CD4-positive, alpha-beta T cell treated with Interleukin-15 for 1 hour (primary cell): ENCODE measurements around the gene HAUS3.

Source experiments
- DNase-seq: peaks from one replicate; pipeline ENCODE4 v3.0.0-alpha.2; 2020

The HAUS3 gene

GRCh38 chr4:2262944-2263250, 21.0 kb upstream of the HAUS3 start:
- DNase-seq = no peak

- DNase-seq = peak; percentile 99
Observed at GRCh38 chr4:2262145-2262943, 20.4 kb upstream of the HAUS3 start.

DNA sequence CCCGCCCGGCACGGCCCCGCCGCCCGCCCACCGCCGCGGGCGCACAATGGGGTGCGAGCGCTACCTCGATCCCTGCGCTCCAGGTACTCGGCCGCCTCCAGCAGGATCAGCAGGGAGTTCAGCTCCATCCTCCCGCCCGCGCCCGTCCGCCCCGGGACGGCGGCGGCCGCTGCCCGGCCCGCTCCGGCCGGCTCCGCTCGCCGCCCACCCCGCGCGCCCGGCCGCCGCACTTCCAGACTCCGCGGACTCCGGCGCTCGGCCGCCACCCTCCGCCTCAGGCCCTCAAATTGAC, 19.9 kb upstream of the HAUS3 start, which contains the start of gene MXD4:
Gene MXD4 (minus strand): TSS at position 257 of the 292 bp plus-strand sequence. CDS start 129 bp downstream, at position 128.
- no peak for DNase-seq

- peak; percentile 34 for DNase-seq
Observed at GRCh38 chr4:2261110-2261852, 19.4 kb upstream of the HAUS3 start.

- peak; percentile 9 for DNase-seq
Observed at GRCh38 chr4:2260344-2261109, 18.6 kb upstream of the HAUS3 start.

DNA sequence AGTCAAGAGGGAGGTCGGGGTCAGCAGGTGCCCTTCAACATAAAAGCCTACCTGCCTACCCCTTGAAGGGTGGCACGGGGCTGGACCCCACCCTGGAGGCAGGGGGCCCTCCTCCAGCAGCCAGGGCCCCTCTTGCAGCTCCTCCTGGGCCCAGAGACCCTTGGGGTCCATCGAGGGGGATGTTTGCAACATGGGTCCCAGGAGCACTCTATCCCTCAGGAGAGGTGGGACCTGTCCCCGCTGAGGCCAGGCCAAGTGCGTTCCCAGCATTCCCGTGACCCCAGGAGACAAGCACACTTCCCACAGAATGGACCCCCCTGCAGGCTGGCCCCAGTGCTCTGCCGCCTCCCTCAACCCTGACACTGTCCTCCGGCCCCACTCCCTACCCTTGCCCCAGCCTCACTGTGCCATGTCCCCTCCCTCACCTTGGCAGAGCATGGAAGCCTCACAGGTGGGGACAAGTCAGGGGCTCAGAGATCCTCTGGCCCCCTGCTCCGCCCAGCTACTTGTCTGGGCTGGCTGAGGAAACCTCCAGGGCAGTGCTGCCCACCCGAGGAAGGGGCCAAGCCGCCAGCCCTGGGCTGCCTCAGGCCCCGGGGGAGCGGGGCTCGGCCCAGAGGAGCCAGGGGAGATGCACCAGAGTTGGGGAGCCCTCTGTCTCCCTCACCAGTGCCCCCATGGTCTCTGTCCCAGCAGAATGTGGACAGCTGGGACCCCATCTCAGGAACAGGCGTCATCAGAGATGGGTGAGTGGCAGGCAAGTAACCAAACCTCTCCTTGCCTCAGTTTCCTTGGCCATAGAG, 17.8 kb upstream of the HAUS3 start:
- peak; percentile 15 for DNase-seq

DNA sequence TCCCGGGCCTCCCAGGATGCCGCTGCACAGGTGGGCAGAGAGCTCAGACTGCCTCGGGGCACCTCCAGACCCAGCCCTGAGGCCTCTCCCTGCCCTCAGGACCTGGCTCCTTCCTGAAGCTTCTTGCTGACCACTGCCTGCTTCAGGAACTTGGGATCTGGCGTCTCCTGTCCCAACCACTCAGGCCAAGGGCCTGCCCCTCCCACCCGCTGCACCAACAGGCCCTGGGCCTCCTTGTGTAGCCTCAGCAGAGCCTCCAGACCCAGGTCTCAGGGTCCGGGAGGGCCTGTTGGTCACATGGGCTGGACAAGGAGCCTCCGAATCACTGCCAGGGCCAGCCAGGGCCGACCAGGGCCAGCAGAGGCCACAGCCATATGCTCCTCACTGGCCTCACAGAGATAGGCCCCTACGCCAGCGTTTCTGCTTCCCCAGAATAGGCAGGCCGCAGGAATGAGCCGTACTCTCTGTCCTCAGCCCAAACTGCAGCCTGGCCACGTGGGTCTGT, 17.2 kb upstream of the HAUS3 start:
- DNase-seq = peak; percentile 14

GRCh38 chr4:2258091-2259035, 16.4 kb upstream of the HAUS3 start:
- peak; percentile 9 for DNase-seq

- DNase-seq = peak; percentile 14
Observed at GRCh38 chr4:2257361-2258081, 15.6 kb upstream of the HAUS3 start.

DNA sequence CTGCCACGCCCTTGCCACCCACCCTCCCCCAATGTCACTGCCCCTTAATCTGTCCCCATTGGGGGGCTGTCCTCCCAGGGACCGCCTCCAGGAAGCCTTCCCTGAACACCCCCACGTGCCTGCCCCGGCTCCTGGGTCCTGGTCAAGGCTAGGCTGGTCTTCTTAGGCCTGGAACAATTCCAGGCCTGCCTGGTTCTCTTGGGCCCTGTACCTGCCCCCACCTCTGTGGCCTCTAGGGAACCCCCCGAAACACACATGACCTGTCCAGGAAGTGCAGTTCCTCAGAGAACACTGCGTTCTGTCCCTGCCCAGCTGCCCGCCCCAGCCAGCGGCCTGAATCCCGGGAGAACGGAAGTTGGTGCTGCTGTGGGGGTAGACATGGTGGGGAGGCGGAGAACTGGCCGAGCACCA, 14.9 kb upstream of the HAUS3 start:
- no peak for DNase-seq

- DNase-seq = peak; percentile 17
Observed at GRCh38 chr4:2256156-2256731, 14.3 kb upstream of the HAUS3 start.

GRCh38 chr4:2255501-2256155, 13.7 kb upstream of the HAUS3 start:
- DNase-seq = peak; percentile 10

DNA sequence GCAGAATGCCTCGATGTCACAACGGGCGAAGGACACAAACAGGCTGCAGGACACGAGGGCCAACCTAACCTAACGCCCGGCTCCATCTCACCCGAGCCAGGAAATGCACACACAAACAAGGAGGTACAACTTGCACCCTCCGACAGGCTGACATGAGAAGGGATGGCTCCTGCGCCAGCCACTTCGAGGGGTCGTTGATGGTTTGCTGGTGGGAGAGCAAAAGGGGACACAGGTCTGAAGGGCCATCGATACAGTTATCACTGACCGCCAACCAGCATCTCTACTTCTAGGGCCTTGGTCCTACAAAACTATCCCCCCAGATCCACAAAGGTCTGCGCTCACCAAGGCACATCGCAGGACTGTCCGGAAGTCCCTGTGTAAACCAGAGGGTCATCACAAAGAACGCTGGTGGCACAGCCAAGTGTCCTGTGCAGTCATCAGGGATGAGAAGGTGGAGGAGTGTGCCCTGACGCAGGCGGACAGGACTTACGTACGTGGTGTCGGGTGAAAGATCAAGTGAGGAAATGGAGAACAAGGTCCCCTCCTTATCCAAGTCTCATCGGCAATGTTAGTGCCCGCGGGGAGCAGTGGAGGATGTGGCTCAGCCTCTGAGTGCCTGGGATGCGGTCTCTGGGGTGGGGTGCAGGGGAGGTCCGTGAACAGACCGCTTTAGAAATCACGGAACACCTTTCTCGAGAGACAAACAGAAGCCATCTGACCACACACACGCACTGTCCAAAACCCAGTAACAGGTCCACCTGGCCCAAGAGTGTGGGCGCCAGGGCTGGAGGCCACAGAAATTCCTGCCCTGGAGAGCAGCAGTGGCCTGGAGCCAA, 13.0 kb upstream of the HAUS3 start:
- DNase-seq = peak; percentile 9

- DNase-seq = peak; percentile 16
Observed at GRCh38 chr4:2253160-2254084, 11.5 kb upstream of the HAUS3 start.

- peak; percentile 12 for DNase-seq
Observed at GRCh38 chr4:2252530-2253091, 10.7 kb upstream of the HAUS3 start.

- peak; percentile 12 for DNase-seq
Observed at GRCh38 chr4:2251795-2252529, 10.0 kb upstream of the HAUS3 start.
